IPS DF 6.9 (cell line): ENCODE results near the gene RASAL2.

ENCODE experiments used
- DNase-seq: peaks from one replicate; pipeline ENCODE4 v3.0.0-alpha.2; 2013; ENCODE audit warnings: low read depth, low spot score
- H3K27ac ChIP-seq: one replicate; pipeline ENCODE4 v1.5.1; 2013; ENCODE audit warnings: low read length, control low read depth
- H3K27me3 ChIP-seq: 2 replicates; pipeline ENCODE4 v1.6.1; 2013; ENCODE audit warnings: mild to moderate bottlenecking, low read length; ENCODE audit not compliant: control insufficient read depth, insufficient read depth
- H3K36me3 ChIP-seq: 2 replicates; pipeline ENCODE4 v1.6.1; 2013; ENCODE audit warnings: low read length; ENCODE audit not compliant: control insufficient read depth, insufficient read depth
- H3K4me1 ChIP-seq: 2 replicates; pipeline ENCODE4 v1.6.1; 2013; ENCODE audit warnings: low read length; ENCODE audit not compliant: control insufficient read depth, insufficient read depth
- H3K4me3 ChIP-seq: 2 replicates; pipeline ENCODE4 v1.5.1; 2013; ENCODE audit warnings: mild to moderate bottlenecking, low read length
- H3K9me3 ChIP-seq: 2 replicates; pipeline ENCODE4 v1.6.1; 2013; ENCODE audit warnings: low read length, inconsistent platforms; ENCODE audit not compliant: control insufficient read depth, insufficient read depth
- WGBS: extraction: QIAGEN DNeasy Blood & Tissue Kit; methylation state at CpG from one replicate; pipeline ENCODE4 v1.1.7; 2013; ENCODE audit warnings: mixed read lengths, missing lambda C conversion rate; ENCODE audit not compliant: insufficient read length, insufficient coverage; 5-methylcytosine and 5-hydroxymethylcytosine counted together

Gene RASAL2

GRCh38 chr1:178512566-178513277 is 418.8 kb downstream of the RASAL2 start, which contains the start of gene TEX35:
TEX35 (plus strand) TSS chr1:178513109; CDS start chr1:178513189, 80 bp downstream.
- no peaks in the 10 kb centered on the region for H3K27me3 ChIP-seq
- H3K9me3 ChIP-seq, result no peaks in the 10 kb centered on the region
- no peak within 1 kb of the TSS for H3K27ac ChIP-seq
- WGBS, result no CpG with 5 or more reads among the region's 19 CpGs
- H3K4me3 ChIP-seq, result no peak within 1 kb of the TSS
- no peaks in the 10 kb centered on the region for H3K4me1 ChIP-seq
- no peak for DNase-seq
- H3K36me3 ChIP-seq, result no peaks in the 10 kb centered on the region

- H3K27me3 ChIP-seq, result no peaks in the 10 kb centered on the region
Measured at GRCh38 chr1:178513278-178513983, 419.5 kb downstream of the RASAL2 start.

GRCh38 chr1:178516110-178516509 is 422.2 kb downstream of the RASAL2 start:
- Histone ChIP-seq H3K27me3 (no peaks in the 10 kb centered on the region), H3K27ac (no peak overlapping the region), H3K36me3 (no peaks in the 10 kb centered on the region), H3K9me3 (no peaks in the 10 kb centered on the region), H3K4me3 (no peak overlapping the region), H3K4me1 (no peaks in the 10 kb centered on the region)
- no CpG with 5 or more reads among the region's 4 CpGs for WGBS
- DNase-seq, result no peak

More at GRCh38 chr1:178513278-178513983, 419.5 kb downstream of the RASAL2 start:
- no peak overlapping the region for H3K4me3 ChIP-seq
- no peaks in the 10 kb centered on the region for H3K9me3 ChIP-seq
- no peak for DNase-seq
- no peak overlapping the region for H3K27ac ChIP-seq
- H3K4me1 ChIP-seq, result no peaks in the 10 kb centered on the region
- WGBS, result no CpG with 5 or more reads among the region's 14 CpGs
- H3K36me3 ChIP-seq, result no peaks in the 10 kb centered on the region

GRCh38 chr1:178518894-178519293 is 425.0 kb downstream of the RASAL2 start:
- no peak overlapping the region for H3K4me3 ChIP-seq
- H3K27me3 ChIP-seq, result no peaks in the 10 kb centered on the region
- H3K9me3 ChIP-seq, result no peaks in the 10 kb centered on the region
- no peak overlapping the region for H3K27ac ChIP-seq
- H3K36me3 ChIP-seq, result no peaks in the 10 kb centered on the region
- WGBS, result no CpG with 5 or more reads among the region's 4 CpGs
- H3K4me1 ChIP-seq, result no peaks in the 10 kb centered on the region
- DNase-seq, result no peak

GRCh38 chr1:178520803-178521202 is 426.9 kb downstream of the RASAL2 start:
- no peak overlapping the region for H3K4me3 ChIP-seq
- no CpG with 5 or more reads among the region's 11 CpGs for WGBS
- no peaks in the 10 kb centered on the region for H3K27me3 ChIP-seq
- H3K27ac ChIP-seq, result no peak overlapping the region
- H3K4me1 ChIP-seq, result no peaks in the 10 kb centered on the region
- H3K9me3 ChIP-seq, result no peaks in the 10 kb centered on the region
- no peaks in the 10 kb centered on the region for H3K36me3 ChIP-seq
- DNase-seq, result no peak

- WGBS, result no CpG with 5 or more reads among the region's 4 CpGs
- DNase-seq, result no peak
- Histone ChIP-seq H3K4me1 (no peaks in the 10 kb centered on the region), H3K27ac (no peak overlapping the region), H3K9me3 (no peaks in the 10 kb centered on the region), H3K4me3 (no peak overlapping the region), H3K27me3 (no peaks in the 10 kb centered on the region), H3K36me3 (no peaks in the 10 kb centered on the region)
Measured at GRCh38 chr1:178521241-178521640, 427.3 kb downstream of the RASAL2 start.

DNA sequence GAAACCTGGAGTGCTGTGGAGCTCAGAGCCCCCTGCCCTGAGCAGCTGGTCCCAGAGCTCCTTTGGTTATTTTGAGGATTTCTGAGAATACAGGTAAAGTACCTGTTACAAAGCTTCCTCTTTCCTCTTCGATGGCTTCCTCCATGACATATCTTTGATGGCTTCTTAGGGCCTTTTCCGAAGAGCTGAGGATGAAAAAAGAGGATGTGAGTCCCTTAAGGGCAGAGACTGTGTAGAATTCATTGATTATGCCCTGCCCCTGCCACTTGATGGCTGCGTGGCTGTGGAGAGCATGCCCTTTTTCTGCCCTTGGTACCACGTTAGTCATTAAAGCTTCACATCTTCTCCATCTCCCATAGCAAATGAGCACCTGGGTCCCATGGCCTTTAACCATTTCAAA is 433.2 kb downstream of the RASAL2 start:
- no CpG with 5 or more reads among the region's 4 CpGs for WGBS
- DNase-seq, result no peak
- H3K4me3 ChIP-seq, result no peak overlapping the region

GRCh38 chr1:178528228-178528952 is 434.5 kb downstream of the RASAL2 start:
- no peak overlapping the region for H3K27ac ChIP-seq
- no peak for DNase-seq
- H3K4me3 ChIP-seq, result no peak overlapping the region
- H3K4me1 ChIP-seq, result no peaks in the 10 kb centered on the region
- H3K9me3 ChIP-seq, result no peaks in the 10 kb centered on the region
- WGBS, result no CpG with 5 or more reads among the region's 10 CpGs
- no peaks in the 10 kb centered on the region for H3K36me3 ChIP-seq
- no peaks in the 10 kb centered on the region for H3K27me3 ChIP-seq

More for the DNA sequence above, 433.2 kb downstream of the RASAL2 start:
- Histone ChIP-seq H3K27me3 (no peaks in the 10 kb centered on the region), H3K9me3 (no peaks in the 10 kb centered on the region), H3K4me1 (no peaks in the 10 kb centered on the region), H3K36me3 (no peaks in the 10 kb centered on the region), H3K27ac (no peak overlapping the region)

DNA sequence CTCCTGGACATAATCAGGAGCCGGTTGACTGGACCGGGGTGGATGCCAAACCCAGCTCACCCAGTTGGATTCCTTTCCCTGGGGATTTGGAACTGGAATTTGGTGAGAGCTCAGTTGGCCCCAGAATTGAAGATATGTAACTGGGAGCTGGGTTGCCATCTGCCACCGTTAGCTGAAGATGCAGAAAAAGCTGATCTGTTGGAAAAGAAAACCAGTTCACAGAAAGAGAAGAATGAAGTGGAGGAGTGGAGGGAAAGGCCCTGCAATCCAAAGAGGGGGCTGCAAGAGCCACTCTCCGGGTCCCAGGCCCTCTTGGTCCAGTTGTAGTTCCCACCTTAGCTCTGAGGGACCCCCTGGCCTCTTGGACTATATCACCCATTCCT is 435.0 kb downstream of the RASAL2 start:
- DNase-seq, result no peak
- H3K9me3 ChIP-seq, result no peaks in the 10 kb centered on the region
- no peaks in the 10 kb centered on the region for H3K4me1 ChIP-seq
- WGBS, result no CpG with 5 or more reads among the region's 4 CpGs
- H3K27ac ChIP-seq, result no peak overlapping the region
- H3K36me3 ChIP-seq, result no peaks in the 10 kb centered on the region
- H3K4me3 ChIP-seq, result no peak overlapping the region
- no peaks in the 10 kb centered on the region for H3K27me3 ChIP-seq

DNA sequence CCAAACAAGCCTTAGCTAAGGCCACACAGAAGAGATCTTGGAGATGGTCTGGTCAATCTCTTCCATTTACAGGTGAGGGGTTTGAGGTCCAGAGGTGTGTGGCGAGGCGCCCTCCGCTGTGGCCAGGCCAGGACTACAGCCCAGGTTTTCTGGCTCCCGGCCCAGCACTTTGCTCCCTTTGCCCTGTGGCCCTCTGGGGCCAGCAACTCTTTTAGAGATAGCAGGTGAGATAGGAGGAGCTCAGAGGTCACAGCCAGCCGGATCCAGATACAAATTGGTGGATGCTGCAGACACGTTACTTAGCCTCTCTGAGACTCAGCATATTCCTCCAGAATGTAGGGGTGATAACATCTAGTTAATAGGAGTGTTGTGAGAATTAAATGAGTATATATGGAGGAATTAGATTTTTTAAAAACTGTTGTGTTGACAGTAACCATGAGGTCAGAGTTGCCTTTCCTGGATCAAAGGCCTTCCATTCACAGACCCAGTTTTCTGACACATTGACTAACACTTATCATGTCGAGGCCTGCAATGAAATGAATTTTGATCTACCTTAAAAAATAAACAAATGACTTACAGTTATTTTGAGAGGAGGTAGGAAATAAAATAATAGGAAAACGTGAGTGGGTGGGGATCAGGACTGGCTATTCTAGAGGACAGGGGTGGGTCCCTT is 435.6 kb downstream of the RASAL2 start:
- H3K9me3 ChIP-seq, result no peaks in the 10 kb centered on the region
- H3K27me3 ChIP-seq, result no peaks in the 10 kb centered on the region
- DNase-seq, result no peak
- H3K4me3 ChIP-seq, result no peak overlapping the region
- WGBS, result no CpG with 5 or more reads among the region's 8 CpGs
- no peaks in the 10 kb centered on the region for H3K36me3 ChIP-seq
- no peaks in the 10 kb centered on the region for H3K4me1 ChIP-seq
- H3K27ac ChIP-seq, result no peak overlapping the region
